ENCODE measurements around the gene BATF3.

DNA sequence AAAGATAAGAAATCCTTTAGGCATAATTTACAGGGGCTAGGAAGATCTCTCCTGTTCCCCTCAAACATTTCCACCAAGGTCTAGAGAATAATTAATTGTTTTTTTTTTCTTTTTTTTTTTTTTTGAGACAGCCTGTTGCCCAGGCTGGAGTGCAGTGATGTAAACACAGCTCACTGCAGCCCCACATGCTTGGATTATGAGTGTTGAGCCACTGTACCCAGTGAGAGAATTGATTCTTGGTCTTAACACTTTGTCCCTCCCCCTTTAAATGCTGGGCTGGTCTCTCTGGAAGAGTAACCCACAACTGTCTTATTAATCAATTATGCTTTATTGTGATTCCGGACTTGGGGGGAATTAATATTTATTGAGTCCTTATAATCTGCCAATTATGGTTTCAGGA, 57.7 kb downstream of the BATF3 start:
- TF ChIP-seq, protein P1, sequence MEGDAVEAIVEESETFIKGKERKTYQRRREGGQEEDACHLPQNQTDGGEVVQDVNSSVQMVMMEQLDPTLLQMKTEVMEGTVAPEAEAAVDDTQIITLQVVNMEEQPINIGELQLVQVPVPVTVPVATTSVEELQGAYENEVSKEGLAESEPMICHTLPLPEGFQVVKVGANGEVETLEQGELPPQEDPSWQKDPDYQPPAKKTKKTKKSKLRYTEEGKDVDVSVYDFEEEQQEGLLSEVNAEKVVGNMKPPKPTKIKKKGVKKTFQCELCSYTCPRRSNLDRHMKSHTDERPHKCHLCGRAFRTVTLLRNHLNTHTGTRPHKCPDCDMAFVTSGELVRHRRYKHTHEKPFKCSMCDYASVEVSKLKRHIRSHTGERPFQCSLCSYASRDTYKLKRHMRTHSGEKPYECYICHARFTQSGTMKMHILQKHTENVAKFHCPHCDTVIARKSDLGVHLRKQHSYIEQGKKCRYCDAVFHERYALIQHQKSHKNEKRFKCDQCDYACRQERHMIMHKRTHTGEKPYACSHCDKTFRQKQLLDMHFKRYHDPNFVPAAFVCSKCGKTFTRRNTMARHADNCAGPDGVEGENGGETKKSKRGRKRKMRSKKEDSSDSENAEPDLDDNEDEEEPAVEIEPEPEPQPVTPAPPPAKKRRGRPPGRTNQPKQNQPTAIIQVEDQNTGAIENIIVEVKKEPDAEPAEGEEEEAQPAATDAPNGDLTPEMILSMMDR (IDR thresholded peaks at IDR 0.05), result no peak
- TF ChIP-seq POLR2A (IDR thresholded peaks at IDR 0.05), result no peak
